Fibroblast of skin of scalp (primary cell): ENCODE results near the gene IDE.
"Not testable (repeated sequence)": the region's sequence is repeated elsewhere in the genome, so short reads cannot be mapped to it uniquely, and the experiment has no call there.

Experiments used
- DNase-seq: peaks from one replicate; pipeline ENCODE4 v3.0.0-alpha.2; 2013

The IDE gene

DNA sequence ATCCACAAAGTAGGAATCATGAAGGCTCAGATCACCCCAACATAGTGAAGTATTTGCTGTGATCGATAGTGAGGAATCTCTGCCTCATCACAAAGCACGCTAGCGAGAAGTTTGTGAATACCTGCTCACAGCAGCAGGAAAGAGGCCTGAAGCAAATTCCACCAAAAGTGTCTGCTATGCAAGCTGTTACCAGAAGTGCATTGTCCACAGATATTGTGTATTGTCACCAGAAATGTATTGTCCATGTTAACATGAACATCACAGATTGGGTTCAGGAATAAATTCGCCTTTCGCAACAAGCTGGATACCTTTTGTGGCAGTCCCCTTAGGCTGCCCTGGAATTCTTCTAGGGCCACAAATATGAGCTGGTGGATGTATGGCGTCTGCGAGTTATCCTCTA lies 155.0 kb downstream of the IDE start:
- DNase-seq = no peak

DNA sequence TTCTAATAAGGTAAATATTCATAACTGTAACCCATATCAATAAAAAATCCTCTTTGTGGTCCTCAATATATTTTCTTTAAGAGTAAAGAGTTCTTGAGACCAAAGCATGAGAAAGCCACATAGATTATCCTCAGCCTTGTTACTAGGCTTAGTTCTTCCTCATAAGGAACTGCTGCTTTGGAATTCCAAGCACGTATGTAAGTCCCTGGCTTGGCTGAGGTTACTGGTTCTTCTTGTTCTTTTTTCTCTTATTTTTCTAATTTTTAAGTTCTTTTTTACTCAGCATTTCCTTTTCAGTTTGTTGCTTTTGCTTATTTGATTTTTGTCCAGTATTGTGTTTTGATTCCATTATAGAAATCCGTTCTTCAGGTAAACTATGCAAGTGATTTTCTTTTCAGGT lies 155.7 kb downstream of the IDE start:
- no peak for DNase-seq

DNA sequence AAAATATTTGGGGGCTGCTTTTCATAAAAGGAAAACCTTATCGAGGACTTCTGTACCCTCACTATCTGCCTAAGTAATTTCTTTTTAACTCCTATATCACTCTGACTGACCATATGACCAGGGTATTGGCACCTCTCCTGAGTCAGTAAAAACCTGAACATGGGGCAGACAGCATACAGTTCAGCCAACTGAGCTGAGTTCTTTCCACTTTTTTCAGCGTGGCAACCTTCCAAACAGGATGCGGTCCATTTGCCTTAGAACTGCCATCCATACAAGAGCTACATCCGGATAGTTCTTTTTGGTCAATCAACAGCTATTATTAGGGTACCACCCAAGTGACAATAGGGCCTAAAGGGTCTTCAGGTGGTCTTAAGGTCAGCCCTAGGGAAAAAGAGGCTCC lies 160.4 kb downstream of the IDE start:
- DNase-seq = no peak

DNA sequence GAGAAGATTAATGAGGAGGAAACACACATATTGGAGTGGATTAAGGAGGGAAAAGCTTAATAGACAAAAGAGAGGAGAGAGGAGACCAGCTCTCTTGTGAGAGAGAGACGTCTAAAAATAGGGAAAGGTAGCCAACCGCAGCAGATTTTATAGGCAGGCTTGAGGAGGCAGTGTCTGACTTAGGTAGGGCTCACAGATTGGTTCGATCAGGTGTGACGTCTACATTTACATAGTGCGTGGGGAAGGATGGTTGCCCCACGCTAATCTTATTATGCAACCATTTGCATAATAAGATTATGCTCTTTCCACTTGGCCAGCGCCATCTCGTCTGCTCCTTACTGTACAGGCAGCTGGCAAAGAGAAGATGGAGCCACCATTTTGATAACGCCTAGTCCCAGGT lies 160.9 kb downstream of the IDE start:
- DNase-seq = no peak

DNA sequence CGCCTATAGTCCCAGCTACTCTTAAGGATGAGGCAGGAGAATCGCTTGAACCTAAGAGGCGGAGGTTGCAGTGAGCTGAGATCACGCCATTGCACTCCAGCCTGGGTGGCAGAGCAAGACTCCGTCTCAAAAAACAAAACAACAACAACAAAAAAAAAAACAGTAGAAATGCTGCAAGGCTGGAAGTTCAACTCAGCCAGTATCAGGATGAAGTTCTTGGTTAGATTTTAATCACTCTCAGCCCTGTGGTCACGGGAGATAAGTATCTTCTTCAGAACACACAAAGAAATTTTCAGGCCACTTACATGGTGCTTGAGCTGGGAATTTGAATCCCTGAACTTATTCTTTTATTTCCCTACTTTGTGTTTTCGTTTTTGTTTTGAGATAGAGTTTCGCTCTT lies 162.5 kb downstream of the IDE start:
- no peak for DNase-seq

DNA sequence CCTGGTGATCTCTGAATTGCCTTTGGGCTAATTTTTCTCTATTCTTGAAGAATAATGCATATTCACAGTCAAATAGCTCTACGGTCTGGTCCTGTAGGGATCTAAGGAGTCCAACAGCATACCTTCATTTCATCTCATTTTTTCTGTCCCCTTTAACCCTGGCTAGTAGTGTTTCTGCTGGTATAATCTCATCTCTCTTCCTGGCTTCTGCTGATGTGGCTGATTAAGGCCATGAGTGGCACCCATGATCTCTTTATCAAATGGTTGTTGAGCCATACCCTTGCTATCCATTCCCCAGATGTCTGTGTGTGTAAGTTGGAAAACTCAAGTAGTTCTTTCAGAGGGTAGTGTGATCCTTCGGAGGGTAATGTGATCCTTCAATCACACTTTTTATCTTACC lies 163.4 kb downstream of the IDE start:
- DNase-seq = no peak

DNA sequence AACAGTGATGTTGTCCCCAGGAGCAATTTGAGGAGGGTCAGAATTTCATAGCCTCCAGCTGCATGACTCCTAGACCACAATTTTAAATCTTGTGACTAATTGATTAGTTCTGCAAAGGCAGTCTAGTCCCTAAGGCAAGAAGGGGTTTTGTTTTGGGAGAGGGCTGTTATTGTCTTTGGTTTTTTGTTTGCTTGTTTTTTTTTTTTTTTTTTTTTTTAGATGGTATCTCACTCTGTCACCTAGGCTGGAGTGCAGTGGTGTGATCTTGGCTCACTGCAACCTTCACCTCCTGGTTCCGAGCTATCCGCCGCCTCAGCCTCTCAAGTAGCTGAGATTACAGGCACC lies 165.9 kb downstream of the IDE start:
- no peak for DNase-seq

DNA sequence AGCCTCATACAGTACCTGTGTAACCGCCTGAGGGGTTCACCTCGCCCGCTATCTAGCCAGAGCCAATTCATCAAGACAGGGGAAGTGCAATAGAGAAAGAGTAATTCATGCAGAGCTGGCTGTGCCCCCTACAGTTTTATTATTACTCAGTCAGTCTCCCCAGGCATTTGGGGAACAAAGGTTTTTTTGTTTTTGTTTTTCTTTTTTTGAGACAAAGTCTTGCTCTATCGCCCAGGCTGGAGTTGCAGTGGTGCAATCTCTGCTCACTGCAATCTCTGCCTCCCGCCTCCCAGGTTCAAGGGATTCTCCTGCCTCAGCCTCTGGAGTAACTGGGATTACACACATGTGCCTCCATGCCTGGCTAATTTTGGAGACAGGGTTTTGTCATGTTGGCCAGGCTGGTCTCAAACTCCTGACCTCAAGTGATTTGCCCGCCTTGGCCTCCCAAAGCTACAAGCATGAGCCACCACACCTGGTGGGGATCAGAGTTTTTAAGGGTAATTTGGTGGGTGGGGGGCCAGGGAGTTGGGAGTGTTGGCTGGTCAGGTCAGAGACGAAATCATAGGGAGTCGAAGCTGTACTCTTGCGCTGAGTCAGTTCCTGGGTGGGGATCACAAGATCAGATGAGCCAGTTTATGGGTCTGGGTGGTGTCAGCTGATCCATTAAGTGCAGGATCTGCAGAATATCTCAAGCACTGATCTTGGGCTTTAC lies 166.4 kb downstream of the IDE start:
- no peak for DNase-seq

DNA sequence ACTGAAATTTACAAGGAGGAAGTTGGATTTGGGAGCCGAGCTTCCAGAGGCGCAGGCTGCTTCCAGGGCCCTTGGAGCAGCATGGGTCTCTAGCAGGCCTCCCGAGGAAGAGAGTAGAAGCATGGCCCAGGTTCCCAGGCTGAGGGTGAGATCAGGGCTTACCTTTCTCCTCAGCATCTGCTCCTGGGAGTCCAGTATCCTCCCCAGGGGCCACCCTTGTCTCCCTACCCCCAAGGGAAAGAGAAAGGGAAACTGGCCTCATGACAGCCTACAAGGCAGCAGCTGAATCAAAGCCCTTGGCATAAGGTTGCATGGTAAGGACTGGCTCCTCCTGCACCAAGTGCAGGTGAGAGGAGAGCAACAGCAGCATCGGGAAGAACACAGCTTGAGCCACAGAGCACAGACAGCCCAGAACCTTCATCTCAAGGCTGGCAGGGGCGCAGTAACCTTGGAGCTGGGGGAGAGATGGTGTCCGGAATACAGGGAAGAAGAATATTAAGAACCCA lies 168.4 kb downstream of the IDE start:
- no peak for DNase-seq

DNA sequence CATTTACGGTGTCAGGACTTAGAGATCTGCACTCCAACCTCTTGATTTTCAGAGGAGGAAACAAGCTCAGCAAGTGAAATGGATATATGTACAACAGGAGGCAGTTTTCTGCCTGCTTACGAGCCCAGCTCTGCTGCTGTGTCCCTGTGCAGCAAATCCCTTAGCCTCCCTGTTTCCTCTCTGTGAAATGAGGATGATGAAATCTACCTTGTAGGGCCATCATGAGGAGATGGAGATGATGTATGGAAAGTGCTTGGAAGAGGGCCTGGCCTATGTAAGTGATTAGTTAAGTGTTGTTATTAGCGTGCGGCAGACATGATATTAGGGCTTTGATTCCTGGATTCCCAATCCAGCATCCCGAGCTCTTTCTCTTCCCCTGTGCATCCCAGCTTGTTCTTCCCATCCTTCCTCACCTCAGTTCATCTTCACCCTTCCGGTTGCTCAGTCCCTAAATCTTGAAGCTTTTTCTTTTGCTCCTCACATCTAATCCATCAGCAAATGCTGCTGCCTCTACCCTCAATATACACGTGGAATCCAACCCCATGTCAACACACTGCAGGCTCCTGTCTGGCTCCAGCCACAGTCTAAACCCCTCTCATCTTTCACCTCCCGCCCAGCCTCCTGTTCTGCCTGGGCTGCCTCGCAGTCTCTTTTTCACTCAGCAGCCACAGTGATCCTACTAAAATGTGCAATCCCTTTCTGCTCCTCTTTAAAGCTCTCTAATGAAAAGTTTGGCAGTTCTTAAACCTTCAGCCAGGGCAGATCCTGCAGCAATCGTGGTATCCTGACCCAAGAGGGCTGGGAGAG lies 169.1 kb downstream of the IDE start:
- no peak for DNase-seq

DNA sequence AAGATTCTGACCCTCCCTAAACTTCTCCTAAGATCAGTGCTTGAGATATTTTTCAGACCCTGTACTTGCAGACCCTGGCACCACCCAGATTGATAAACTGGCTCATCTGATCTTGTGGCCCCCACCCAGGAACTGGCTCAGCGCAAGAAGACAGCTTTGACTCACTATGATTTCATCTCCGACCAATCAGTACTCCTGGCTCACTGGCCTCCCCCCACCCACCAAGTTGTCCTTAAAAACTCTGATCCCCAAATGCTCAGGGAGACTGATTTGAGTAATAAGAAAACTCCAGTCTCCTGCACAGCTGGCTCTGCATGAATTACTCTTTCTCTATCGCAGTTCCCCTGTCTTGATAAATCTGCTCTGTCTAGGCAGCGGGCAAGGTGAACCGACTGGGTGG lies 171.7 kb downstream of the IDE start:
- DNase-seq = not testable (repeated sequence)
